SK-N-SH (cell line): Measurements from ENCODE around the gene MIOX.
A peak's percentile ranks its signal among the peaks of the same experiment; 100 is the strongest.

Experiments used
- CTCF ChIP-seq: fragments of 200-600 bp; sonication (generic); IDR thresholded peaks from 2 replicates; pipeline ENCODE4 v1.6.1; 2017; ENCODE audit warnings: antibody characterized with exemption, mild to moderate bottlenecking, moderate library complexity
- MAX ChIP-seq: IDR thresholded peaks from 2 replicates; pipeline ENCODE4 v1.4.0; 2012; ENCODE audit warnings: low read depth
- RAD21 ChIP-seq: IDR thresholded peaks from 2 replicates; pipeline ENCODE4 v1.6.1; 2012; ENCODE audit warnings: mild to moderate bottlenecking, low read length
- RCOR1 ChIP-seq: fragments of 150-350 bp; IDR thresholded peaks from 2 replicates; pipeline ENCODE4 v1.6.1; 2017; ENCODE audit warnings: antibody characterized with exemption, low read length
- REST ChIP-seq: IDR thresholded peaks from 2 replicates; pipeline ENCODE4 v1.6.1; 2012; ENCODE audit warnings: mild to moderate bottlenecking, low read depth, low read length, moderate library complexity
- TAF1 ChIP-seq: IDR thresholded peaks from 2 replicates; pipeline ENCODE4 v1.6.1; 2012; ENCODE audit warnings: low read depth, mild to moderate bottlenecking, low read length, moderate library complexity, borderline replicate concordance

GRCh38 chr22:50456466-50457234 is 30.0 kb upstream of the MIOX start:
- TF ChIP-seq MAX (no peak), RAD21 (peak; percentile 13; the same call in 1 of the 2 replicates), CTCF (peak; percentile 44), TAF1 (no peak), RCOR1 (no peak), REST (no peak)
